Measurements from ENCODE around the gene DOCK1.

Gene DOCK1

GRCh38 chr10:127428385-127428980 is 523.3 kb downstream of the DOCK1 start:
- no peak for DNase-seq (ENCODE audit: low spot score)

DNA sequence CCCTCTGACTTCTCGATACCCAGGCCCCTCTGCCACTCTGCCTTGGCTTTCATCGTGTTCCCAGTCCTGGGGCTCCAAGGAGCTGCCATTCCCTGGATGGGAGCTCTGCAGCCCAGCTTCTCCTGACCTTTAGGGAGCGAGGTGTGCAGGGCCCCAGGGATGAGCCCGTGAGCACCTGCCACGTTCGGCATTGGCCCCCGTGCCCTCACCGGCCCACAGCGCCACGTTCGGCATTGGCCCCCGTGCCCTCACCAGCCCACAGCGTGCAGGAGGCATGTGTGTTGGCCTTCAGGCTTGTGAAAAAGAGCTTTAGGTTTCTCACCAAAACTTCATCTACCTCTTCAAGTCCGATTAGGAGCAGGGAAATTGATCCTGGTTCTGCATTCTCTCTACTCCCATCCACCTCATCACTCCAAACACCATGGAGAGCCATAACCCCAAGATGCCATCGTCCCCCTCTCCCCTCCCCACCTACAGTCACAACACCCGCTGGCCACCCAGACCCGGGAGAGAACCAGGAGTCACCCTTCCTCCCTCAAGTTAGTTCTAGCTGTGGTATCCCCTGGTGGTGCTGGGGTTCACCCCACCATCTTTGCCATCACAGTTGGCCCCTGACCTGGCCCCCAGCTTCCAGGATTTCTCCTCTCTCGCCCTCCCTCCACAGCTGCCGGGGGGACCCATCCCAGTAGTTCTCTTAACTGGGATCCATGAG is 524.5 kb downstream of the DOCK1 start:
- no peak for DNase-seq (ENCODE audit: low spot score)

DNA sequence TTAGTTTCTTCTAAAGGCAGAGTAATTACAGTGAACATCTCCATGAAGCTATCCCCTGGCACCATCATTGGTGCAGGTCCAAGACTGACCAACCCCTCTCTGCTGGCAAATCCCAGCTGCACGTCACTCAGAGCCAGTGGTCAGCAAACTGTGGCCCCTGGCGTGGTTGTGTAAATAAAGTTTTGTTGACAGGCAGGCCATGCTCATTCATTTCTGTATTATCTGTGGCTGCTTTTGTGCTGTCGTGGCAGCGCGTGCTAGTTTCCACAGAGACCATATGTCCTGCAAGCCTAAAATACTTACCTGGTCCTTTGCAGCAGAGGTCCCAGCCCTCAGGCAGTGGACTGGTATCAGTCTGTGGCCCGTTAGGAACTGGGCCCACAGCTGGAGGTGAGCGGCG is 526.3 kb downstream of the DOCK1 start:
- DNase-seq (ENCODE audit: low spot score), result no peak

DNA sequence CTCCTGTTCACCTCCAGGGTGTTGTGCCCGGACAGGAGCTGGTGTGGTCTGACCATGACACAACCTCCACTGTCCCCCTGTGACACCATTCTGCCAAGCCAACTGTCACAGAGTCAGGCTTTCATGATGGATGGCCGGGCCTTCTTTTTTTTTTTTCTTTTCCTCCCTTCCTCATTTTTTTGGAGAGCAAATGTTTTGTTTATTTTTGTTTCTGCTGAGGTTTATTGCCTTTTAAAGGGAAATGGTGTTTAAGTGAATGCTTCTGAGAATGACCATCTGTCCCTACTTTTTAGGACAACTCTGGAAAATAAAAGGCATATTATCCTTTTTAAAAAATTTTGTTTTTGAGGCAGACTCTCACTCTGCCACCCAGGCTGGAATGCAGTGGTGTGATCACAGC is 528.8 kb downstream of the DOCK1 start:
- DNase-seq (ENCODE audit: low spot score), result no peak

DNA sequence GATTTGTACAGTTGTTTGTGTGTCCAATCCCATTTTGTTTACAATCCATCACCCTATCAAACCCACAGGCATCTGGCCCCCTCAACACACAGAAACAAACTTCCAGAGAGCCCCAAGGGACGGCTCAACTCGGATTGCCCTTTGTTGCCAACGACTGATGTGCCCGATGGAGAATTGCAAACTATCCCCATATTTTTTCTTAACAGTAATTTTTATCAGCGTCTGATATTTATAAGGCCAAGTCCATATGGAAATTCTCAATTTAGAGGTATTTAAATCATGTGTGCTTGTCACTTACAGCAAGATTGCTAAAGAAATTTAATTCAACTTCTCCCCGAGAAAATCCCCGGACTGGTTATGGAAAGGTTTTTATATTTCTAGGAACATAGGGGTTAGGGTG is 530.0 kb downstream of the DOCK1 start:
- DNase-seq (ENCODE audit: low spot score), result no peak

GRCh38 chr10:127440371-127440770 is 535.1 kb downstream of the DOCK1 start:
- DNase-seq (ENCODE audit: low spot score), result no peak

GRCh38 chr10:127441350-127442219 is 536.4 kb downstream of the DOCK1 start:
- no peak for DNase-seq (ENCODE audit: low spot score)

GRCh38 chr10:127442220-127442525 is 536.9 kb downstream of the DOCK1 start:
- no peak for DNase-seq (ENCODE audit: low spot score)

DNA sequence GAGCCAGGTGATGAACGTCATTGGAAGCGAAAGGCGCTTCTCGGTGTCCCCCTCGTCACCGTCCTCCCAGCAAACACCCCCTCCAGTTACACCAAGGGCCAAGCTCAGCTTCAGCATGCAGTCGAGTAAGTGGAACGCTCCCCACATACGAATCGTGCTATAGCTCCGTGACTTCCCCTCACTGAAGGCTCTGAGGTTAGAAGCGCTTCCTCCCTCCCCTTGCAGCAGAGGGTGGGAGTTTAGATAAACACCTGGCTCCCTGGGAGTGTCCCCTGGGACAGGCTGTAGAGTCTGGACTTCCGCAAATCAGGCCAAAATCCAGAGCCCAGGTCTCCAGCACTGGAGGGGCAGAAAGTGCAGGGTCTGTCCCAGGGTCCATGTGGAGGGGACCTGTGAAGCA is 538.9 kb downstream of the DOCK1 start:
- DNase-seq (ENCODE audit: low spot score), result no peak

- DNase-seq (ENCODE audit: low spot score), result no peak
Measured at GRCh38 chr10:127447197-127447596, 542.0 kb downstream of the DOCK1 start.

GRCh38 chr10:127449490-127449889 is 544.3 kb downstream of the DOCK1 start:
- DNase-seq (ENCODE audit: low spot score), result no peak

GRCh38 chr10:127450644-127451043 is 545.4 kb downstream of the DOCK1 start:
- no peak for DNase-seq (ENCODE audit: low spot score)

DNA sequence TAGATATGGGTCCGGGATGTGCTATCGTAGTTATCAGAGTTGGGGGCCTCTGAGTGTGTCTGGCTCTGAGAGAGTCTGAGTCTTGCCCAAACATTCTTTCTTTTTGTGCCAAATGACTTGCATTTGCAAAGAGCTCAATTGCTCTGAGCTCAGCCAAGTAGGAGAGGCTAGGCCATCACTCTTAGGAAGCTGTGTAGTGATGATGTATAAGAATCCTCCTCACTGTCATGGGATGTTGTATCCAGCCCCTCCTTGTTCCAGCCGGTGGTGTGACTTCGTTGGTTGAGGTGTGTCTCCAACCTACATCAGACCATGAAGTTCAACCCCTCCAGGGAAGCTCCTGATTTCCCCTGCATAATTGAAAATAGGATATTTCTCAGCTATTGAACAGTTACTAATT is 546.4 kb downstream of the DOCK1 start:
- DNase-seq (ENCODE audit: low spot score), result no peak

DNA sequence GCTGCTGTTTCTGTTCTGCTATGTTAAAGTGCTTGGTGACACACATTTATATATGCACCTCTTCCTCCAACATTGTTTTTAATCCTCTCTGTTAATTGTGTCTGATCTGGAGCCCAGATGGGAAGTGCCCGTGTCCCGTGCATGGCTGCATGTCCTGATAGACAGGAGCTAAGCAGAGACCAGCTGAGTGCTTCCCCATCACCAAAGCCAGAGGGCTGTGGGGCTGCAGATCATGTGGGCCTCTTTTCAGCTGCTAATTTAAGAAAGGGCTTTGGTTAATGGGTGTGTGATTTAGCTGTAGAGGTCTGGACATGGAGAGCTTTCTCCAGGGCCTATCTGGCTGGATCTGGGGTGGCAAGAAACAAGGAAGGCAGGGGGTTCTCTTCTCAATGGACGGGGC is 547.3 kb downstream of the DOCK1 start:
- DNase-seq (ENCODE audit: low spot score), result no peak

- DNase-seq (ENCODE audit: low spot score), result no peak
Measured at GRCh38 chr10:127453706-127454105, 548.5 kb downstream of the DOCK1 start.

DNA sequence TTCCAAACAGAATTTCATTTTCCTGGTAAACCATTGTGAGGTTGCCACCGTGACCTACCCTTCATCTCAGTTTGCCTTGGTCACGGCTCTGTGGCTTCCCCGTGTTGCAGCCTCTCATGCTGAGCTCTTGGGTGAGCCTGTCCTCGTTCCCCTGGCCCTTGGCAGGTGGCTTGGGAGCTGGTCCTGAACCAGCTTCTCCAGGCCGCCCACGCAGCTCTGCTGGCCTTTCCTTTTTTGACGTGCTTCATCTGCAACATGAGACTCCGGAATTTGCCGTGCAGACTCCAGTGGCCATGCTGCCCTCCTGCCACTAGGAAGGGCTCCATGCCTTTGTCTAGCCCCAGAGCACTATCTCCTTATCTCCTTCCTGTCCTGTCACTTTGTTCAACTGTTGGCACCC is 550.9 kb downstream of the DOCK1 start:
- DNase-seq (ENCODE audit: low spot score), result no peak

DNA sequence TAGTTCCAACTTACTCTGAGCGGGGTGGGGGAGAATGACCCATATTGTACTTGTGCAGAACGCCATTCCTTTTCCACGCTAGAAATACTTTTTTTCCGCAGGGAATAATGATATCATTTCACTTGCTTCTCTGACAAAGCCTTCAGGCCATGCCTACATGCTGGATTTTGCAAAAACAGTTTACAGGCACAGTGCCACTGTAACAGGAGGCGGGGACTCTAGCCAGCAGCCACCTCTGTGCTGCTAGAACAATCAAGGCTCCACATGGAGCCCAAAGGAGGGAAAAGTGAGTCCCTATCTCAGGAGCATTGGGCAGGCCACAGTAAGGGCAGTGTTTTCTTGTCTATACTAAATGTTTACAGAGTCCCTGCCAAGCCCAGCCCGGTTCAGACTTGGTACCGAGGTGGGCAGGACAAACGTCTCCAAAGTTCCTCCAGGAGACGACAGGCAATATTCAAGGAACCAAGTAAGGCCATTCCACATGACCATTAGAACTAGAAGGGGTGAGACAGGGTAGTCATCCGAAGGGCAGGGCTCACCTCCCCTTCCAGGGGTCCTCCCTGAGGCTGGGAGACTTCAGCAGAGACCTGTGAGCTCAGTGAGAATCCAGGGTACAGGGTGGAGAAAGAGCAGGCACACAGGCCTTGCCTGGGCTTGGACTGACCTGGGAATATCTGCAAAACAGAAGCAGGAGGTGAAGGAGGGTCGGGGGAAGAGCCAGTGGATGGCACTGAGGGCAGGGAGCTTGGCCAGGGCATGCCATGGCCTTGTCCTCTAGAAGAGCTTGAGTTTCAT is 553.0 kb downstream of the DOCK1 start:
- no peak for DNase-seq (ENCODE audit: low spot score)

GRCh38 chr10:127458829-127459228 is 553.6 kb downstream of the DOCK1 start:
- DNase-seq (ENCODE audit: low spot score), result no peak

GRCh38 chr10:127459918-127460317 is 554.7 kb downstream of the DOCK1 start:
- DNase-seq (ENCODE audit: low spot score), result no peak

DNA sequence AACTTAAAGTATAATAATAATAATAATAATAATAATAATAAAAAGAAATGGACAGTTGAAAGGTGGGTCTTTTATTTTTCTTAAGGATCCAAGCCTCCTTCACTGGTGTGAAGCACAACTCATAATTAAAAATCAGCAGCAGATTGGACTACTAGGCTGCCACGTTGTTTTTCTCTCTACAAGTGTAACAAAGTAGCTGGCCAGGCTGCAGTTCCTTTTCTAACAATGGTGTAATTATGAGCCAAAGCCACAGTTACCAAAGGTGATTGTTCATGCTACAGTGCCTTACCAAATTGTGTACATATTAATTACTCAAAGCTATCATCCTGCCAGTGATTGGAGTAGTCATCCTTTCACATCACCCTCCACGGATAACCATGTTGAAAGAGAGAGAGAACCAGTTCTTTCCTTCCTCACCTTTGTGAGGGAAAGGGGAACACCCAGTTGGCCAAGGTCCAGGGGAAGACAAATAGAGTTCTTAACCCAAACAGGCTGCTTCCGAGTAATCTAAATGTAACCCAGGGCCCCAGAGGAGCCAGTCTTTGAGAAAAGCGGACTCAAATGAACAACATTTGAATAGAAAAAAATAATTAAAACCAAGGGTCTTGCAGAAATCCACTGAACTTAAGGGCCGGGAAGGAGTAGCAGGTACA is 557.5 kb downstream of the DOCK1 start:
- DNase-seq (ENCODE audit: low spot score), result no peak

DNA sequence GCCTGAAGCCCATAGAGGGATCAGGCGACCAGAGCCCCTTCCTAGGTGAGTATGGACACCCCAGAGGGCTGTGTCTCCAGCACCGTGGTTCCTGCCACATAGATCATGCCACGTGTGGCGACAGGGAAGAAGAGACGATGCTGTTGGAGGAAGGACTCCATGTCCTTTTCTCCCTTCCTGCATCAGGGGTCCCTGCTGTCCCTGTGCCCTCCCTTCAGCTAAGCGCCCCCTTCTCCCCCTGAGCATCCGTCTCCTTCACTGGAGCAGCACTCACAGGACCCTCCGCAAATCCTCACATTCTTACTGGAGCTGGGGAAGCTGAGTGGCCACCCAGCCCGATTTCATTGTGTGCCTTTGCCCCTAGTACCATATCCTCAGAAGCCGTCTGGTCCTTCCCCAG is 558.3 kb downstream of the DOCK1 start:
- no peak for DNase-seq (ENCODE audit: low spot score)

GRCh38 chr10:127464561-127464960 is 559.3 kb downstream of the DOCK1 start:
- DNase-seq (ENCODE audit: low spot score), result no peak
